Ovary (tissue), 3 donors: ENCODE results near the gene GOLGA2.

Experiments
- CTCF ChIP-seq, 3 donors: fragments of 450-650 bp in 2 of 3; fragments of 200-600 bp in 1 of 3; IDR thresholded peaks; one replicate each; pipeline versions ENCODE4 v1.5.1 to v1.8.0; 2016 to 2022; ENCODE audit warnings: antibody characterized with exemption in 3 of 3, mild to moderate bottlenecking in 1 of 3
- POLR2A ChIP-seq: fragments of 450-650 bp; IDR thresholded peaks from one replicate; pipeline ENCODE4 v1.6.1; 2017; ENCODE audit warnings: antibody characterized with exemption, mild to moderate bottlenecking, moderate library complexity
- donor health status: DM: no; HTN: no; CAD: no.

GRCh38 chr9:128206484-128206883 lies 69.3 kb downstream of the GOLGA2 start:
- TF ChIP-seq POLR2A (no peak), CTCF (IDR thresholded peaks at IDR 0.05) (no peak)
